ENCODE measurements around the gene NDC80.

Gene NDC80

GRCh38 chr18:2651981-2652380 lies 80.6 kb downstream of the NDC80 start:
- H3K4me3 ChIP-seq (ENCODE audit: low read length in 2 of 2): no peak overlapping the region
- H3K9me3 ChIP-seq (replicated peaks in 1 of 2; ENCODE audit: control insufficient read depth in 2 of 2, insufficient read depth in 1 of 2, low read depth in 1 of 2, low read length in 2 of 2): no peaks in the 10 kb centered on the region
- no peak overlapping the region for H2BK5ac ChIP-seq (ENCODE audit: low read length)
- no CpG with 5 or more reads among the region's 1 CpG for WGBS, 2 donors (ENCODE audit: extremely low coverage in 2 of 2, insufficient read length in 2 of 2, insufficient replicate concordance in 1 of 2)
- H3K14ac ChIP-seq (ENCODE audit: low read length): no peak overlapping the region
- H2AK5ac ChIP-seq (ENCODE audit: low read depth, low read length): no peak overlapping the region
- no peak overlapping the region for H3K4ac ChIP-seq (ENCODE audit: low read length)
- no peak overlapping the region for H3K18ac ChIP-seq (ENCODE audit: low read length)
- H3K27me3 ChIP-seq (ENCODE audit: control insufficient read depth in 3 of 3, insufficient read depth in 3 of 3, low read depth in 1 of 3, low read length in 3 of 3): peaks cover 0 to 12% (median 0%) of the 10 kb centered on the region in 3 experiments
- peaks cover 5% of the 10 kb centered on the region for H3K79me1 ChIP-seq (ENCODE audit: low read depth, low read length)
- no peak overlapping the region for H4K8ac ChIP-seq (ENCODE audit: low read depth, low read length)
- H3K27ac ChIP-seq (replicated peaks; ENCODE audit: low read length): no peak overlapping the region
- no peak for DNase-seq (ENCODE audit: low spot score)
- H2BK120ac ChIP-seq (ENCODE audit: low read depth, low read length): no peak overlapping the region
- no peak overlapping the region for H4K91ac ChIP-seq (ENCODE audit: low read depth, low read length, poor library complexity)
- H3K9ac ChIP-seq (ENCODE audit: low read depth, low read length, poor library complexity): no peak overlapping the region
- H3K4me1 ChIP-seq (ENCODE audit: control insufficient read depth in 2 of 2, insufficient read depth in 1 of 2, low read depth in 1 of 2, low read length in 2 of 2): peaks cover 0 to 2% of the 10 kb centered on the region in 2 donors
- H3K23ac ChIP-seq (ENCODE audit: low read depth, low read length, poor library complexity): no peak overlapping the region
- no peaks in the 10 kb centered on the region for H3K36me3 ChIP-seq (replicated peaks in 1 of 2; ENCODE audit: control insufficient read depth in 2 of 2, insufficient read depth in 2 of 2, low read length in 2 of 2)
- no peak overlapping the region for H2BK15ac ChIP-seq (ENCODE audit: low read length)
- no peak overlapping the region for H3K4me2 ChIP-seq (ENCODE audit: insufficient read depth, low read length, poor library complexity, severe bottlenecking)
- no peak overlapping the region for H2BK12ac ChIP-seq (ENCODE audit: low read length)
- H2AFZ ChIP-seq (ENCODE audit: low read length): no peak overlapping the region

DNA sequence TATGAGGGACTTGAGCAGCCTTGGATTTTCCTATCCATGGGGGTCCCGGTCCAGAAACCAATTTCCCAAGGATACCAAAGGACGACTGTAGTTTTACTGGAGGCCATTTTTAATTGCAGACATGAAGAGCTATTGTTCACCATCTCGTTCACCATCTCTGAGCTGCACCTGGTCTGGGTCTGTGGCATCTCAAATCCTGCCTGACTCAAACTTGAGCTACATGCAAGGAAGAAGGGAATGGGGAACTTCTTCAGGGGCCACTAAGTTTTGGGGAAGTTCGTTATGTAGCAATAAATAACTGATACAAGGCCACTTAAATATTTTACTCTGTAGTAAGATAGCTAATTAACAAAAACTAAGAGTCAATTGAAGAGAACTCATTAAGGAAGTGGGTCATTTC lies 82.1 kb downstream of the NDC80 start:
- H3K23ac ChIP-seq (ENCODE audit: low read depth, low read length, poor library complexity): no peak overlapping the region
- H3K27ac ChIP-seq (replicated peaks; ENCODE audit: low read length): no peak overlapping the region
- no peak overlapping the region for H2AFZ ChIP-seq (ENCODE audit: low read length)
- no peak overlapping the region for H3K9ac ChIP-seq (ENCODE audit: low read depth, low read length, poor library complexity)
- H3K4me3 ChIP-seq (ENCODE audit: low read length in 2 of 2): no peak overlapping the region
- H2AK5ac ChIP-seq (ENCODE audit: low read depth, low read length): no peak overlapping the region
- no peak overlapping the region for H4K8ac ChIP-seq (ENCODE audit: low read depth, low read length)
- H2BK12ac ChIP-seq (ENCODE audit: low read length): no peak overlapping the region
- no peak overlapping the region for H2BK5ac ChIP-seq (ENCODE audit: low read length)
- no peak overlapping the region for H4K91ac ChIP-seq (ENCODE audit: low read depth, low read length, poor library complexity)
- H2BK120ac ChIP-seq (ENCODE audit: low read depth, low read length): no peak overlapping the region
- H3K4ac ChIP-seq (ENCODE audit: low read length): no peak overlapping the region
- H3K4me2 ChIP-seq (ENCODE audit: insufficient read depth, low read length, poor library complexity, severe bottlenecking): no peak overlapping the region
- no peaks in the 10 kb centered on the region for H3K9me3 ChIP-seq (replicated peaks in 1 of 2; ENCODE audit: control insufficient read depth in 2 of 2, insufficient read depth in 1 of 2, low read depth in 1 of 2, low read length in 2 of 2)
- H3K36me3 ChIP-seq (replicated peaks in 1 of 2; ENCODE audit: control insufficient read depth in 2 of 2, insufficient read depth in 2 of 2, low read length in 2 of 2): peaks cover 0 to 5% of the 10 kb centered on the region in 2 donors
- H3K14ac ChIP-seq (ENCODE audit: low read length): no peak overlapping the region
- no peak overlapping the region for H2BK15ac ChIP-seq (ENCODE audit: low read length)
- H3K79me1 ChIP-seq (ENCODE audit: low read depth, low read length): peaks cover 8% of the 10 kb centered on the region
- no peak for DNase-seq (ENCODE audit: low spot score)
- peaks cover 0 to 12% (median 0%) of the 10 kb centered on the region in 3 experiments for H3K27me3 ChIP-seq (ENCODE audit: control insufficient read depth in 3 of 3, insufficient read depth in 3 of 3, low read depth in 1 of 3, low read length in 3 of 3)
- H3K18ac ChIP-seq (ENCODE audit: low read length): no peak overlapping the region
- H3K4me1 ChIP-seq (ENCODE audit: control insufficient read depth in 2 of 2, insufficient read depth in 1 of 2, low read depth in 1 of 2, low read length in 2 of 2): peaks cover 2% of the 10 kb centered on the region in 2 donors
- WGBS, 2 donors (ENCODE audit: extremely low coverage in 2 of 2, insufficient read length in 2 of 2, insufficient replicate concordance in 1 of 2): no CpG with 5 or more reads among the region's 4 CpGs

DNA sequence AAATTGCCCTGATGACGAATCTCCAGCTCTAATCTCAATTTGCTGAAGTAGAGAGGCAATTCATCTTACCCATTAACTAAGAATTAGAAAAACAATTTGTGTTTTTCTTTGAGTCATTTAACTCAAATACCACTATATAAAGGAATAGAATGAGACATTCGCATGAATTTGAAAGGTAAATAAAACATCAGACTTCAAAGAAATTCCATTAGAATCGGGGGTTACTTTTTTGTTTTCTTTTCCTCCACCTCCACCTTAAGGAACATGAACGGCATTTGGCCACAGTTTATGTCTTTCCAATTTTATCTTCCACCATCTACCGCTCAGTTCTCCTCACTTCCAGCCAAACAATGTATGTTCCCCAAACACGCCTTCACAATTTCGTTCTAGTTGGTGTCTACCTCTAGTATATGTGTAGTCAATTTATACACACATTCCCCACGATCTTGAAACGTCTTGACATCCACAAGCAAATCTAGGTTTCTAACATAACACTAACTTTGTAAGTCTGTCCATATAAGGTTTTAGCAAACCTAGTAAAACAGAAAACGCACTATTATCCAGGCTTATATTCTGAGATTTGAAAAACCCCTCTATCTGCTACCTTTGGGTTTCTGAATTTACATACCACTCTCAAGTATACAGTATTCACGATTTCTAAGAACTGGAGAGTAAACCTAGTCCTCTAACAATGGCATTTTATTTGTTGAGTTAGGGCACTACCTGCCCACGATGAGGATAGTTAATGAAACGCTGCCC lies 83.0 kb downstream of the NDC80 start:
- H3K23ac ChIP-seq (ENCODE audit: low read depth, low read length, poor library complexity): no peak overlapping the region
- H3K18ac ChIP-seq (ENCODE audit: low read length): no peak overlapping the region
- H2BK15ac ChIP-seq (ENCODE audit: low read length): no peak overlapping the region
- H2BK5ac ChIP-seq (ENCODE audit: low read length): no peak overlapping the region
- peak overlapping the region; percentile 97 for H2AFZ ChIP-seq (ENCODE audit: low read length)
- no peak overlapping the region for H4K8ac ChIP-seq (ENCODE audit: low read depth, low read length)
- peak overlapping the region; percentile 59 to 95 for H3K4me3 ChIP-seq (ENCODE audit: low read length in 2 of 2)
- peaks cover 0 to 12% (median 0%) of the 10 kb centered on the region in 3 experiments for H3K27me3 ChIP-seq (ENCODE audit: control insufficient read depth in 3 of 3, insufficient read depth in 3 of 3, low read depth in 1 of 3, low read length in 3 of 3)
- H3K79me1 ChIP-seq (ENCODE audit: low read depth, low read length): peaks cover 8% of the 10 kb centered on the region
- H3K4me2 ChIP-seq (ENCODE audit: insufficient read depth, low read length, poor library complexity, severe bottlenecking): peak overlapping the region; percentile 86
- H3K14ac ChIP-seq (ENCODE audit: low read length): no peak overlapping the region
- H3K27ac ChIP-seq (replicated peaks; ENCODE audit: low read length): no peak overlapping the region
- WGBS, 2 donors (ENCODE audit: extremely low coverage in 2 of 2, insufficient read length in 2 of 2, insufficient replicate concordance in 1 of 2): no CpG with 5 or more reads among the region's 13 CpGs
- H3K9me3 ChIP-seq (replicated peaks in 1 of 2; ENCODE audit: control insufficient read depth in 2 of 2, insufficient read depth in 1 of 2, low read depth in 1 of 2, low read length in 2 of 2): peaks cover 0 to 1% of the 10 kb centered on the region in 2 donors
- no peak overlapping the region for H2BK12ac ChIP-seq (ENCODE audit: low read length)
- H3K9ac ChIP-seq (ENCODE audit: low read depth, low read length, poor library complexity): no peak overlapping the region
- H3K36me3 ChIP-seq (replicated peaks in 1 of 2; ENCODE audit: control insufficient read depth in 2 of 2, insufficient read depth in 2 of 2, low read length in 2 of 2): peaks cover 0 to 14% of the 10 kb centered on the region in 2 donors
- peaks cover 2% of the 10 kb centered on the region in 2 donors for H3K4me1 ChIP-seq (ENCODE audit: control insufficient read depth in 2 of 2, insufficient read depth in 1 of 2, low read depth in 1 of 2, low read length in 2 of 2)
- H3K4ac ChIP-seq (ENCODE audit: low read length): no peak overlapping the region
- no peak for DNase-seq (ENCODE audit: low spot score)
- H4K91ac ChIP-seq (ENCODE audit: low read depth, low read length, poor library complexity): no peak overlapping the region
- H2BK120ac ChIP-seq (ENCODE audit: low read depth, low read length): no peak overlapping the region
- H2AK5ac ChIP-seq (ENCODE audit: low read depth, low read length): no peak overlapping the region

DNA sequence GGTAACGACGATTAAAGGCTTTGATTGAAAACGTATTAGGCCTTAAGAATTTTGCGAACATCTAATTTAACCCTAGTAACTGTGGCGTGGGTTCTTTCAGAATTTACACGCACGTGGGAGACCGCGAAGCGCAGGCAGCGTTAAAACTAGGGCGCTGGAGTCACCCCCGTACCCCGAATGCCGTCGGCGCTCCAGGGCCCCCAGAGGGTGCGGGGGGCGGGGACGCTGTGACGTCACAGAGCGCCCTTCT lies 83.5 kb downstream of the NDC80 start:
- Histone ChIP-seq H2BK120ac (ENCODE audit: low read depth, low read length) (no peak overlapping the region), H4K8ac (ENCODE audit: low read depth, low read length) (no peak overlapping the region), H3K18ac (ENCODE audit: low read length) (peak overlapping the region; percentile 99), H3K4me2 (ENCODE audit: insufficient read depth, low read length, poor library complexity, severe bottlenecking) (peak overlapping the region; percentile 86), H3K27ac (replicated peaks; ENCODE audit: low read length) (no peak overlapping the region), H4K91ac (ENCODE audit: low read depth, low read length, poor library complexity) (no peak overlapping the region), H3K79me1 (ENCODE audit: low read depth, low read length) (peaks cover 8% of the 10 kb centered on the region), H3K4ac (ENCODE audit: low read length) (no peak overlapping the region), H3K23ac (ENCODE audit: low read depth, low read length, poor library complexity) (peak overlapping the region; percentile 98), H3K9me3 (replicated peaks in 1 of 2; ENCODE audit: control insufficient read depth in 2 of 2, insufficient read depth in 1 of 2, low read depth in 1 of 2, low read length in 2 of 2) (peaks cover 0 to 3% of the 10 kb centered on the region in 2 donors), H3K4me1 (ENCODE audit: control insufficient read depth in 2 of 2, insufficient read depth in 1 of 2, low read depth in 1 of 2, low read length in 2 of 2) (peaks cover 2% of the 10 kb centered on the region in 2 donors), H3K4me3 (ENCODE audit: low read length in 2 of 2) (peak overlapping the region; percentile 59 to 95), H3K36me3 (replicated peaks in 1 of 2; ENCODE audit: control insufficient read depth in 2 of 2, insufficient read depth in 2 of 2, low read length in 2 of 2) (peaks cover 0 to 18% of the 10 kb centered on the region in 2 donors), H2AFZ (ENCODE audit: low read length) (peak overlapping the region; percentile 97), H2AK5ac (ENCODE audit: low read depth, low read length) (no peak overlapping the region), H3K14ac (ENCODE audit: low read length) (no peak overlapping the region), H2BK12ac (ENCODE audit: low read length) (no peak overlapping the region), H3K9ac (ENCODE audit: low read depth, low read length, poor library complexity) (peak overlapping the region; percentile 93), H3K27me3 (ENCODE audit: control insufficient read depth in 3 of 3, insufficient read depth in 3 of 3, low read depth in 1 of 3, low read length in 3 of 3) (peaks cover 0 to 12% (median 0%) of the 10 kb centered on the region in 3 experiments), H2BK5ac (ENCODE audit: low read length) (peak overlapping the region; percentile 99), H2BK15ac (ENCODE audit: low read length) (peak overlapping the region; percentile 85)
- WGBS, 2 donors (ENCODE audit: extremely low coverage in 2 of 2, insufficient read length in 2 of 2, insufficient replicate concordance in 1 of 2): no CpG with 5 or more reads among the region's 22 CpGs
- DNase-seq (ENCODE audit: low spot score): no peak
